PC-3 (cell line): ENCODE results near the gene BGLAP. TPM values are rescaled to one million over a fixed set of nuclear protein-coding genes. Genes with fewer than 3 reads are reported as not detected.

Experiments
- ATAC-seq: fragments of 200-7000 bp; cut with Tn5 transposase; 2 replicates; pipeline ENCODE4 v1.9.1; 2020; ENCODE audit warnings: mild to moderate bottlenecking, moderate library complexity
- BruUV-seq: library from RNA; stranded (reverse); fragments of 400-500 nt; replicated peaks from 2 replicates; lab custom pipeline; 2021; lab: Mats Ljungman, UMichigan
- CTCF ChIA-PET: fragments of 300-600 bp; sonication (Branson Sonifier 250); formaldehyde crosslinking; loops from one replicate; lab custom pipeline; 2022; ENCODE audit warnings: antibody characterized with exemption; lab: Charles Lee
- POLR2A ChIA-PET: fragments of 300-600 bp; sonication (Branson Sonifier 250); formaldehyde crosslinking; loops from one replicate; lab custom pipeline; 2022; ENCODE audit warnings: antibody characterized with exemption; ENCODE audit not compliant: unreplicated experiment; lab: Charles Lee
- DNase-seq: peaks from one replicate; pipeline ENCODE4 v3.0.0-alpha.2; 2015
- H2AFZ ChIP-seq: fragments of 300-600 bp; sonication (generic); 2 replicates; pipeline ENCODE4 v1.6.0; 2016; ENCODE audit warnings: antibody characterized with exemption, low read length
- H3F3A ChIP-seq: fragments of 300-600 bp; sonication (generic); one replicate; pipeline ENCODE4 v1.6.0; 2017; ENCODE audit warnings: antibody characterized with exemption, low read length, control low read depth, mild to moderate bottlenecking; ENCODE audit not compliant: unreplicated experiment
- H3K27ac ChIP-seq: fragments of 300-600 bp; sonication (generic); 2 replicates; pipeline ENCODE4 v1.5.1; 2016; ENCODE audit warnings: mild to moderate bottlenecking, low read length
- H3K27me3 ChIP-seq: fragments of 300-600 bp; sonication (generic); 2 replicates; pipeline ENCODE4 v1.6.1; 2016; ENCODE audit warnings: low read length, mixed read lengths
- H3K36me3 ChIP-seq: fragments of 300-600 bp; sonication (generic); 2 replicates; pipeline ENCODE4 v1.6.1; 2016; ENCODE audit warnings: low read depth, mixed run types, low read length, mixed read lengths
- H3K4me1 ChIP-seq: fragments of 300-600 bp; sonication (generic); 2 replicates; pipeline ENCODE4 v1.5.1; 2016; ENCODE audit warnings: low read length; ENCODE audit not compliant: insufficient read depth
- H3K4me2 ChIP-seq: fragments of 300-600 bp; sonication (generic); 2 replicates; pipeline ENCODE4 v1.6.0; 2016; ENCODE audit warnings: low read length
- H3K4me3 ChIP-seq: fragments of 300-600 bp; sonication (generic); 2 replicates; pipeline ENCODE4 v1.5.1; 2016; ENCODE audit warnings: mild to moderate bottlenecking, low read length, mixed read lengths
- H3K79me2 ChIP-seq: fragments of 300-600 bp; sonication (generic); 2 replicates; pipeline ENCODE4 v1.6.1; 2017; ENCODE audit warnings: low read length, mixed read lengths
- H3K9ac ChIP-seq: fragments of 300-600 bp; sonication (generic); 2 replicates; pipeline ENCODE4 v1.6.0; 2016; ENCODE audit warnings: mild to moderate bottlenecking, low read length
- H3K9me2 ChIP-seq: fragments of 300-600 bp; sonication (generic); replicated peaks from 2 replicates; pipeline ENCODE4 v1.6.1; 2016; ENCODE audit warnings: mixed run types, low read length, mixed read lengths
- H3K9me3 ChIP-seq: fragments of 300-600 bp; sonication (generic); 2 replicates; pipeline ENCODE4 v1.6.1; 2016; ENCODE audit warnings: low read length, mixed read lengths
- H4K20me1 ChIP-seq: fragments of 300-600 bp; sonication (generic); 2 replicates; pipeline ENCODE4 v1.6.1; 2016; ENCODE audit warnings: low read length, mixed read lengths
- EZH2 ChIP-seq: fragments of 300-600 bp; sonication (generic); IDR thresholded peaks from one replicate; pipeline ENCODE4 v1.6.1; 2017; ENCODE audit warnings: antibody characterized with exemption, mild to moderate bottlenecking, low read length; ENCODE audit not compliant: unreplicated experiment
- EZH2phosphoT487 ChIP-seq: fragments of 300-600 bp; sonication (generic); IDR thresholded peaks from 2 replicates; pipeline ENCODE4 v1.6.1; 2018; ENCODE audit warnings: mild to moderate bottlenecking, antibody characterized with exemption, low read length, borderline replicate concordance
- intact Hi-C: fragments of 100-400 bp; cut with micrococcal nuclease; formaldehyde crosslinking; loops from 2 replicates; pipeline ENCODE4 v1.9.0; 2023
- total RNA-seq: library from RNA; depleted of rRNA; stranded (reverse); fragments of >200 nt; gene quantifications from 2 replicates; pipeline ENCODE4 v1.2.3, GENCODE V29; 2014
- TF ChIP-seq, protein P1 (sequence below): fragments of 300-600 bp; sonication (generic); conservative IDR thresholded peaks from 2 replicates; pipeline ENCODE4 v1.5.1; 2017; ENCODE audit warnings: antibody characterized with exemption, low read depth, mild to moderate bottlenecking, low read length

The BGLAP gene
- total RNA-seq, 1 experiment from 2014 or later = 2.5 TPM

DNA sequence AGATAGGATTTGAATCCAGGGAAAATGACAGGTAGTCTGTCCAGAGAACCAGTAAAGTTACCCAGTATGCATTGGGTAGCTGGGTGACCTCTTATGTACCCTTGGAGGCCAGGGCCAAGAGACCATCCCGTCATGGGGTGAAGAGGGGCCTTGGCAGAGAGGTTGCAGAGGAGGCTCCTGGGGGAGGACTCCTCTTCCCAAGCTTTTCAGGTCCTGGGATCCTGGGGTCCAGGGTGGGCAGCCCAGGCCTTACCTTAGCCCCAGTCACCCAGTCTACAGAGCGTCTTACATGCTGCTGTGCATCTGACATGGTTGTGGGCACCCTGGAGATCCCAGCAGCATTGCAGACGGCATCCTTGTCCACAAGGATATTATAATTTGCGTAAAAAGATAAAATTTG lies 15.2 kb upstream of the BGLAP start:
- Histone ChIP-seq H3K4me1 (peaks cover 12% of the 10 kb centered on the region), H3K27me3 (no peaks in the 10 kb centered on the region), H3K9me3 (no peaks in the 10 kb centered on the region), H3K4me2 (no peak overlapping the region), H4K20me1 (no peaks in the 10 kb centered on the region), H3K9me2 (no peaks in the 10 kb centered on the region), H3K36me3 (peaks cover 8% of the 10 kb centered on the region), H3K9ac (no peak overlapping the region), H3K79me2 (no peaks in the 10 kb centered on the region), H2AFZ (no peak overlapping the region), H3F3A (no peaks in the 10 kb centered on the region), H3K4me3 (no peak overlapping the region), H3K27ac (no peak overlapping the region)
- DNase-seq (no peak), ATAC-seq (no peak)
- ChIA-PET POLR2A (no interaction called here), CTCF (no interaction called here)
- intact Hi-C loops = no loop called here
- TF ChIP-seq, protein P1, sequence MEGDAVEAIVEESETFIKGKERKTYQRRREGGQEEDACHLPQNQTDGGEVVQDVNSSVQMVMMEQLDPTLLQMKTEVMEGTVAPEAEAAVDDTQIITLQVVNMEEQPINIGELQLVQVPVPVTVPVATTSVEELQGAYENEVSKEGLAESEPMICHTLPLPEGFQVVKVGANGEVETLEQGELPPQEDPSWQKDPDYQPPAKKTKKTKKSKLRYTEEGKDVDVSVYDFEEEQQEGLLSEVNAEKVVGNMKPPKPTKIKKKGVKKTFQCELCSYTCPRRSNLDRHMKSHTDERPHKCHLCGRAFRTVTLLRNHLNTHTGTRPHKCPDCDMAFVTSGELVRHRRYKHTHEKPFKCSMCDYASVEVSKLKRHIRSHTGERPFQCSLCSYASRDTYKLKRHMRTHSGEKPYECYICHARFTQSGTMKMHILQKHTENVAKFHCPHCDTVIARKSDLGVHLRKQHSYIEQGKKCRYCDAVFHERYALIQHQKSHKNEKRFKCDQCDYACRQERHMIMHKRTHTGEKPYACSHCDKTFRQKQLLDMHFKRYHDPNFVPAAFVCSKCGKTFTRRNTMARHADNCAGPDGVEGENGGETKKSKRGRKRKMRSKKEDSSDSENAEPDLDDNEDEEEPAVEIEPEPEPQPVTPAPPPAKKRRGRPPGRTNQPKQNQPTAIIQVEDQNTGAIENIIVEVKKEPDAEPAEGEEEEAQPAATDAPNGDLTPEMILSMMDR = no peak
- TF ChIP-seq EZH2phosphoT487 (no peak), EZH2 (no peak)
- BruUV-seq = no TSS peak

DNA sequence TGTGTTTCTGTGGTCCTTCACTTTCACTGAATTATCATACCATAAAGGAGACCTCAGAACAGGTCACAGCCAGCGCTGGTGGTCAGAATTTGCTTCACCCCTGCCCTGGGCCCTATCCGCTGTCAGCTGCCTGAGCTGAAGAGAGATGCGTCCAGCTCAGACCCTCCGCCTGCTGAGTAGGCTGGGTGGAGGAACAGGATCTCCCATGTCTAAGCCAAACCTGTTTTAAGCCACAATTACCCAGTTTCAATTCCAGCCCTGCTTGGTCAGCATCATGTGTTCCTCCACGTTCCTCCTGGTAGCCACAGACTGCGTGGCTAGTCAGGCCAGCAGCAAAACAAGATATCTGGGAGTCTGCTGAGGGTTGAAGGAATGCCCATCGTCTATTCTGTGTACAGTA lies 13.5 kb upstream of the BGLAP start:
- ATAC-seq (no peak), DNase-seq (no peak)
- Histone ChIP-seq H3K4me1 (peaks cover 5% of the 10 kb centered on the region; the same call in 1 of the 2 replicates), H4K20me1 (no peaks in the 10 kb centered on the region), H3K9me2 (no peaks in the 10 kb centered on the region), H3F3A (no peaks in the 10 kb centered on the region), H3K36me3 (peaks cover 4% of the 10 kb centered on the region; the same call in 1 of the 2 replicates), H3K9ac (no peak overlapping the region), H3K4me2 (no peak overlapping the region), H2AFZ (no peak overlapping the region), H3K79me2 (no peaks in the 10 kb centered on the region), H3K4me3 (no peak overlapping the region), H3K27me3 (no peaks in the 10 kb centered on the region), H3K27ac (no peak overlapping the region), H3K9me3 (no peaks in the 10 kb centered on the region)
- no TSS peak for BruUV-seq
- POLR2A ChIA-PET = no interaction called here
- intact Hi-C loops = no loop called here
- TF ChIP-seq EZH2 (no peak), EZH2phosphoT487 (no peak)
- TF ChIP-seq, protein P1 = no peak
- CTCF ChIA-PET = no interaction called here

DNA sequence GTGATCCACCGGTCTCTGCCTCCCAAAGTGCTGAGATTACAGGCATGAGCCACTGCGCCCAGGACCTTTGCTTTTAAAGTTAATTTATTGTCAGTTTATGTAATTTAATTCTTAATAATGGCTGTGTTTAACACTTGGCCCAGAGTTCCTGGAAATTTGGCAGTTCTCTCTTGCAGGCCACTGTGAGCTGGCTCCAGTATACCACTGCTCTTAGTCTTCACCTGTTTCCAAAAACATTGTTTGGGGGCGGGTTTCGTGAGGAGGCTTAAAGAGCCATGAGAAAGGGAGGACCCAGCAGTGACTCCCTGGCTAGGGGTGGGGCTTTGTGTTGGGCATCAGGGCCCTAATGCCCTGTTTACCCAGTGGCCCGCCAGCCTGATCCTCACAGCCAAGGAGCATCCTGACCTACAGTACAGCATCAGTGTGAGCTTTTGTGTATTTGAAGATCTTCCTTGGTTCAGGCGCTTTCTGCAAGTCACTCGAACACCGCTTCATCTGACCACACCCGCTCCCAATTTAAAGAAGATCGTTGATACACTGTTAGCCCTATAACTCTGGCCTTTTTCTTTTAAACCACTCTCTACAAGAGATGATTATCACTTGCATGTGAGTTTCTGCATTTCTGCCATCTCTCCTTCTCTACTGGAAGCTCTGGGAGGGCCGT lies 12.0 kb upstream of the BGLAP start:
- H3K4me3 ChIP-seq = no peak overlapping the region
- CTCF ChIA-PET = no interaction called here
- no peak for DNase-seq
- TF ChIP-seq EZH2 (no peak), EZH2phosphoT487 (no peak)
- TF ChIP-seq, protein P1 = no peak
- H3K9ac ChIP-seq = no peak overlapping the region
- POLR2A ChIA-PET = no interaction called here
- no peaks in the 10 kb centered on the region for H3F3A ChIP-seq
- BruUV-seq = no TSS peak
- H3K27me3 ChIP-seq = no peaks in the 10 kb centered on the region
- no peak overlapping the region for H3K4me2 ChIP-seq
- intact Hi-C loops = no loop called here
- H2AFZ ChIP-seq = no peak overlapping the region
- no peaks in the 10 kb centered on the region for H3K9me2 ChIP-seq
- no peaks in the 10 kb centered on the region for H4K20me1 ChIP-seq
- 0 out of 2 replicates have a peak, but pooled peaks cover 4% of the 10 kb centered on the region for H3K4me1 ChIP-seq
- no peak overlapping the region for H3K27ac ChIP-seq
- ATAC-seq = no peak
- H3K9me3 ChIP-seq = no peaks in the 10 kb centered on the region
- peaks cover 2% of the 10 kb centered on the region; the same call in 1 of the 2 replicates for H3K36me3 ChIP-seq
- no peaks in the 10 kb centered on the region for H3K79me2 ChIP-seq
